Measurements from ENCODE around the gene DSTYK. TPM values are rescaled to one million over a fixed set of nuclear protein-coding genes. Genes with fewer than 3 reads are reported as not detected.

The DSTYK gene
- total RNA-seq, 1 experiment from 2014 or later = 8.4 TPM

DNA sequence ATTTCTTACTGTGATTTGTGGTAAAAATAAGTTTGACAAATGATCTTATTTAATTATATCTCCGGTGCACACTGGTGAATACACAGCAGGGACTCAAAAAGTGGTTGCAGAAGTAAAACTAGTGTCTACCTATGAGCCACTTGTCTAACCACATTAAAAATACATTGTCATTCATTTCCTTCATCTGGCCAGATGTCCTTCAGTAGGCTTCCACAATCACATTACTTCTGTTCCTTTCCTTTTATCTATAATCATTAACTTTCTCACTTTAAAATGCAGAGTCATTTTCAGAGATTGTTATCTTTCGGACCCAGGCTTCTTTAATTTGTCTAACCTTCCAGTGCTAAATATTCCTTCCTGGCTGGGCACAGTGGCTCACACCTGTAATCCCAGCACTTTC lies 92.8 kb downstream of the DSTYK start:
- H4K20me1 ChIP-seq (ENCODE audit: low read length) = peaks cover 21% of the 10 kb centered on the region
- ATAC-seq (no peak), DNase-seq (no peak)
- H3F3A ChIP-seq (ENCODE audit: low read length, unreplicated experiment) = no peaks in the 10 kb centered on the region
- no peak overlapping the region for H3K4me2 ChIP-seq (ENCODE audit: low read length)
- H3K9ac ChIP-seq (ENCODE audit: low read length) = no peak overlapping the region
- no TSS peak for BruUV-seq (replicated peaks)
- H3K9me3 ChIP-seq (ENCODE audit: low read length) = no peaks in the 10 kb centered on the region
- intact Hi-C loops (cut with micrococcal nuclease) = no loop called here
- H3K27me3 ChIP-seq (ENCODE audit: low read length) = no peaks in the 10 kb centered on the region
- ChIA-PET CTCF (no interaction called here), POLR2A (ENCODE audit: unreplicated experiment) (no interaction called here)
- peaks cover 59% of the 10 kb centered on the region for H3K79me2 ChIP-seq (ENCODE audit: low read length)
- H2AFZ ChIP-seq (ENCODE audit: low read length) = no peak overlapping the region
- TF ChIP-seq EZH2 (IDR thresholded peaks at IDR 0.05; ENCODE audit: low read length, unreplicated experiment) = no peak
- no peak for TF ChIP-seq EZH2phosphoT487 (IDR thresholded peaks at IDR 0.05; ENCODE audit: borderline replicate concordance, low read length)
- TF ChIP-seq, protein P1, sequence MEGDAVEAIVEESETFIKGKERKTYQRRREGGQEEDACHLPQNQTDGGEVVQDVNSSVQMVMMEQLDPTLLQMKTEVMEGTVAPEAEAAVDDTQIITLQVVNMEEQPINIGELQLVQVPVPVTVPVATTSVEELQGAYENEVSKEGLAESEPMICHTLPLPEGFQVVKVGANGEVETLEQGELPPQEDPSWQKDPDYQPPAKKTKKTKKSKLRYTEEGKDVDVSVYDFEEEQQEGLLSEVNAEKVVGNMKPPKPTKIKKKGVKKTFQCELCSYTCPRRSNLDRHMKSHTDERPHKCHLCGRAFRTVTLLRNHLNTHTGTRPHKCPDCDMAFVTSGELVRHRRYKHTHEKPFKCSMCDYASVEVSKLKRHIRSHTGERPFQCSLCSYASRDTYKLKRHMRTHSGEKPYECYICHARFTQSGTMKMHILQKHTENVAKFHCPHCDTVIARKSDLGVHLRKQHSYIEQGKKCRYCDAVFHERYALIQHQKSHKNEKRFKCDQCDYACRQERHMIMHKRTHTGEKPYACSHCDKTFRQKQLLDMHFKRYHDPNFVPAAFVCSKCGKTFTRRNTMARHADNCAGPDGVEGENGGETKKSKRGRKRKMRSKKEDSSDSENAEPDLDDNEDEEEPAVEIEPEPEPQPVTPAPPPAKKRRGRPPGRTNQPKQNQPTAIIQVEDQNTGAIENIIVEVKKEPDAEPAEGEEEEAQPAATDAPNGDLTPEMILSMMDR (conservative IDR thresholded peaks at IDR 0.05; ENCODE audit: low read depth, low read length) = no peak
- no peak overlapping the region for H3K4me3 ChIP-seq (ENCODE audit: low read length)
- H3K27ac ChIP-seq (ENCODE audit: low read length) = no peak overlapping the region
- H3K36me3 ChIP-seq (ENCODE audit: low read depth, low read length) = peaks cover 19% of the 10 kb centered on the region; the same call in 1 of the 2 replicates
- no peaks in the 10 kb centered on the region for H3K9me2 ChIP-seq (replicated peaks; ENCODE audit: low read length)
- peaks cover 24% of the 10 kb centered on the region for H3K4me1 ChIP-seq (ENCODE audit: insufficient read depth, low read length)

DNA sequence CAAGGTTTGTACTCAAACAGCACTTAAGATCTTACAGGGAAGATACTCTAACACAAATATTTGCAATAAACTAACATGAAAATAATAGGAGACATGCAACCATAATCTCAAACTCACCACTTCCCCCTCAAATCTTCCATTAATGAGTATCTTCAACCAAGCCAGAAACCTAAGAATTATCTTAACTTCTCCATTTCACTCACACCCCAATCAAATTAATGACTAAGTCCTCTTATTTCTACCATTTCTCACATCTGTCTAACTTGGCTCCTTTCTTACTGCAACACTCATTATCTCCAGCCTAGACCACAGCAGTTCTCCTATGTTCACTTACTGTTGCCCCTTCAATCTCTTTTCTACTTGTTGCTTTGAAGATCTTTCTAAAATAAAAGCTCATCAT lies 100.1 kb downstream of the DSTYK start:
- DNase-seq = no peak
- H3K36me3 ChIP-seq (ENCODE audit: low read depth, low read length) = peaks cover 58% of the 10 kb centered on the region

DNA sequence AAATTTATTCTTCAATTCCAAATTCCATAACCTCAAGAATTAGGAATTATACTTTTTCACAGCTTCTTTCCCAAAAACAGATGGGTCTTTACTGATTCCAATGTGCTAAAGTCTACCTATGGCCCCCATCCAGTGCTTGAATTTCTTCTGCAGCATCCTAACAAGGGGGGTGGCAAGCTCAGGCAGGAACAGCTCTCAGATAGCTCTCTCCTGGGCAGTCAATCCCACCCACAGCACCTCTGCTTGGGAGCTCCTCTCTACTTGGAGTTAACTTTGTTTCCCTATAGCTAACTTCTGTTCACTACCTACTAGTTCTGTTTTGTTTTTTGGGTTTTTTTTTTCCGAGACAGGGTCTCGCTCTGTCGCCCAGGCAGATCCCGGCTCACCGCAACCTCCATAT lies 101.8 kb downstream of the DSTYK start:
- H3F3A ChIP-seq (ENCODE audit: low read length, unreplicated experiment) = no peaks in the 10 kb centered on the region
- H3K9me2 ChIP-seq (replicated peaks; ENCODE audit: low read length) = no peaks in the 10 kb centered on the region
- no peak for TF ChIP-seq EZH2 (IDR thresholded peaks at IDR 0.05; ENCODE audit: low read length, unreplicated experiment)
- TF ChIP-seq EZH2phosphoT487 (IDR thresholded peaks at IDR 0.05; ENCODE audit: borderline replicate concordance, low read length) = no peak
- TF ChIP-seq, protein P1 (conservative IDR thresholded peaks at IDR 0.05; ENCODE audit: low read depth, low read length) = no peak
- H3K27me3 ChIP-seq (ENCODE audit: low read length) = no peaks in the 10 kb centered on the region
- intact Hi-C loops (cut with micrococcal nuclease) = no loop called here
- peaks cover 63% of the 10 kb centered on the region for H3K36me3 ChIP-seq (ENCODE audit: low read depth, low read length)
- no peaks in the 10 kb centered on the region for H3K9me3 ChIP-seq (ENCODE audit: low read length)
- H2AFZ ChIP-seq (ENCODE audit: low read length) = no peak overlapping the region
- ChIA-PET CTCF (no interaction called here), POLR2A (ENCODE audit: unreplicated experiment) (interaction anchor here (0.6 kb wide), 1 partner anchor 25 kb away, joined by 15 read pairs; no protein-coding TSS in a partner anchor)
- DNase-seq (no peak), ATAC-seq (no peak)
- no peak overlapping the region for H3K27ac ChIP-seq (ENCODE audit: low read length)
- no peak overlapping the region for H3K4me2 ChIP-seq (ENCODE audit: low read length)
- no peaks in the 10 kb centered on the region for H3K4me1 ChIP-seq (ENCODE audit: insufficient read depth, low read length)
- BruUV-seq (replicated peaks) = no TSS peak
- H3K79me2 ChIP-seq (ENCODE audit: low read length) = 0 out of 2 replicates have a peak, but pooled peaks cover 4% of the 10 kb centered on the region
- H3K4me3 ChIP-seq (ENCODE audit: low read length) = no peak overlapping the region
- H3K9ac ChIP-seq (ENCODE audit: low read length) = no peak overlapping the region
- H4K20me1 ChIP-seq (ENCODE audit: low read length) = 0 out of 2 replicates have a peak, but pooled peaks cover 4% of the 10 kb centered on the region

More for the DNA sequence above, 100.1 kb downstream of the DSTYK start:
- H3K27ac ChIP-seq (ENCODE audit: low read length) = no peak overlapping the region
- no peaks in the 10 kb centered on the region for H3K27me3 ChIP-seq (ENCODE audit: low read length)
- no peak overlapping the region for H2AFZ ChIP-seq (ENCODE audit: low read length)
- H3K9ac ChIP-seq (ENCODE audit: low read length) = no peak overlapping the region
- H4K20me1 ChIP-seq (ENCODE audit: low read length) = 0 out of 2 replicates have a peak, but pooled peaks cover 4% of the 10 kb centered on the region
- BruUV-seq (replicated peaks) = no TSS peak
- H3K9me3 ChIP-seq (ENCODE audit: low read length) = no peaks in the 10 kb centered on the region
- no peaks in the 10 kb centered on the region for H3K9me2 ChIP-seq (replicated peaks; ENCODE audit: low read length)
- no peak for ATAC-seq
- ChIA-PET CTCF (no interaction called here), POLR2A (ENCODE audit: unreplicated experiment) (no interaction called here)
- intact Hi-C loops (cut with micrococcal nuclease) = no loop called here
- H3K4me3 ChIP-seq (ENCODE audit: low read length) = no peak overlapping the region
- no peak for TF ChIP-seq EZH2phosphoT487 (IDR thresholded peaks at IDR 0.05; ENCODE audit: borderline replicate concordance, low read length)
- TF ChIP-seq, protein P1 (conservative IDR thresholded peaks at IDR 0.05; ENCODE audit: low read depth, low read length) = no peak
- TF ChIP-seq EZH2 (IDR thresholded peaks at IDR 0.05; ENCODE audit: low read length, unreplicated experiment) = no peak
- no peak overlapping the region for H3K4me2 ChIP-seq (ENCODE audit: low read length)
- H3K79me2 ChIP-seq (ENCODE audit: low read length) = peaks cover 14% of the 10 kb centered on the region
- no peaks in the 10 kb centered on the region for H3F3A ChIP-seq (ENCODE audit: low read length, unreplicated experiment)
- H3K4me1 ChIP-seq (ENCODE audit: insufficient read depth, low read length) = no peaks in the 10 kb centered on the region

Data from PC-3 (cell line).